Endothelial cell of umbilical vein (primary cell): ENCODE measurements around the gene MTCL1. TPM values are rescaled to one million over a fixed set of nuclear protein-coding genes. Genes with fewer than 3 reads are reported as not detected.

Experiments
- BruUV-seq: library from RNA; stranded (reverse); fragments of 400-500 nt; replicated peaks from 2 replicates; lab custom pipeline; 2021; lab: Mats Ljungman, UMichigan
- CTCF ChIA-PET: fragments of 300-600, 350-600 bp; sonication (Branson Sonifier 250); formaldehyde crosslinking; loops from one replicate; lab custom pipeline; 2021; ENCODE audit warnings: antibody characterized with exemption, inconsistent platforms; lab: Charles Lee
- POLR2A ChIA-PET: fragments of 300-600, 350-600 bp; sonication (Branson Sonifier 250); formaldehyde crosslinking; loops from one replicate; lab custom pipeline; 2021; ENCODE audit warnings: antibody characterized with exemption, inconsistent platforms; lab: Charles Lee
- DNase-seq: peaks from one replicate; pipeline ENCODE4 v3.0.0-alpha.2; 2011; ENCODE audit warnings: low read depth, low spot score
- FAIRE-seq: peaks from 2 replicates; lab custom pipeline; 2011; peaks lifted over from hg19 to GRCh38; lab: Jason Lieb, UNC
- H2AFZ ChIP-seq: 2 replicates; pipeline ENCODE4 v1.6.0; 2012; ENCODE audit warnings: low read depth, low read length, control low read depth, inconsistent platforms
- H3K27ac ChIP-seq: 2 replicates; pipeline ENCODE4 v1.5.1; 2011; ENCODE audit warnings: low read depth, mild to moderate bottlenecking, control low read depth, low read length, moderate library complexity; ENCODE audit not compliant: insufficient read depth
- H3K27me3 ChIP-seq, 2 experiments: 2 replicates each; pipeline versions ENCODE4 v1.6.0 to v1.6.1; 2011; ENCODE audit warnings: low read length in 2 of 2, mixed read lengths in 1 of 2; ENCODE audit not compliant: control insufficient read depth in 2 of 2, insufficient read depth in 2 of 2
- H3K36me3 ChIP-seq, 2 experiments: 2 replicates in 1 of 2; 3 replicates in 1 of 2; pipeline ENCODE4 v1.5.1; 2011; ENCODE audit warnings: low read length in 2 of 2, mild to moderate bottlenecking in 1 of 2, moderate library complexity in 1 of 2; ENCODE audit not compliant: control insufficient read depth in 2 of 2, insufficient read depth in 2 of 2; ENCODE audit errors: extremely low read depth in 1 of 2
- H3K4me1 ChIP-seq: 3 replicates; pipeline ENCODE4 v1.5.1; 2011; ENCODE audit warnings: mild to moderate bottlenecking, low read length; ENCODE audit not compliant: control insufficient read depth, insufficient read depth; ENCODE audit errors: extremely low read depth
- H3K4me2 ChIP-seq: 2 replicates; pipeline ENCODE4 v1.6.1; 2011; ENCODE audit warnings: low read length, control low read depth, mixed read lengths; ENCODE audit not compliant: insufficient read depth
- H3K4me3 ChIP-seq, 3 experiments: fragments of 200-600 bp in 1 of 3; sonication (generic), shearing (Covaris generic) in 1 of 3; replicated peaks in 1 of 3; 2 replicates each; pipeline ENCODE4 v1.5.1; 2011 to 2016; ENCODE audit warnings: control low read depth in 3 of 3, low read length in 3 of 3, mild to moderate bottlenecking in 2 of 3, inconsistent platforms in 1 of 3, low read depth in 1 of 3, moderate library complexity in 1 of 3; ENCODE audit not compliant: insufficient read depth in 1 of 3
- H3K79me2 ChIP-seq: 2 replicates; pipeline ENCODE4 v1.6.0; 2012; ENCODE audit warnings: low read length, inconsistent platforms; ENCODE audit not compliant: control insufficient read depth, insufficient read depth
- H3K9ac ChIP-seq: replicated peaks from 2 replicates; pipeline ENCODE3; 2011; ENCODE audit warnings: low read length, control low read depth; ENCODE audit not compliant: insufficient read depth; ENCODE audit errors: extremely low read depth
- H3K9me1 ChIP-seq: replicated peaks from 3 replicates; pipeline ENCODE4 v1.6.0; 2011; ENCODE audit warnings: mild to moderate bottlenecking, low read length; ENCODE audit not compliant: control insufficient read depth, insufficient read depth; ENCODE audit errors: extremely low read depth
- H3K9me3 ChIP-seq: replicated peaks from 2 replicates; pipeline ENCODE4 v1.5.1; 2012; ENCODE audit warnings: low read length, inconsistent platforms; ENCODE audit not compliant: control insufficient read depth, insufficient read depth
- H4K20me1 ChIP-seq: replicated peaks from 2 replicates; pipeline ENCODE3; 2011; ENCODE audit warnings: mild to moderate bottlenecking, low read length; ENCODE audit not compliant: control insufficient read depth, insufficient read depth; ENCODE audit errors: extremely low read depth
- CTCF ChIP-seq, 2 donors: IDR thresholded peaks; 1 replicate in 1 of 2; 2 replicates in 1 of 2; pipeline ENCODE4 v1.5.1; 2011; ENCODE audit warnings: low read length in 2 of 2, mild to moderate bottlenecking in 2 of 2, moderate library complexity in 2 of 2, control low read depth in 1 of 2, inconsistent platforms in 1 of 2, low read depth in 1 of 2; ENCODE audit not compliant: insufficient read depth in 1 of 2; ENCODE audit errors: extremely low read depth in 1 of 2
- EZH2 ChIP-seq: IDR thresholded peaks from 2 replicates; pipeline ENCODE4 v1.6.1; 2012; ENCODE audit warnings: borderline replicate concordance, low read depth, mild to moderate bottlenecking, moderate library complexity, low read length, inconsistent platforms; ENCODE audit not compliant: severe bottlenecking
- FOS ChIP-seq: IDR thresholded peaks from 2 replicates; pipeline ENCODE4 v1.6.1; 2011; ENCODE audit warnings: mild to moderate bottlenecking, low read length, moderate library complexity, borderline replicate concordance; ENCODE audit not compliant: insufficient read depth
- GATA2 ChIP-seq: IDR thresholded peaks from 2 replicates; pipeline ENCODE4 v1.7.0; 2011; ENCODE audit warnings: low read depth, mild to moderate bottlenecking, moderate library complexity, mixed read lengths, low read length; ENCODE audit not compliant: insufficient read length, insufficient read depth
- JUN ChIP-seq: IDR thresholded peaks from 2 replicates; pipeline ENCODE4 v1.6.1; 2011; ENCODE audit warnings: borderline replicate concordance, low read depth; ENCODE audit not compliant: insufficient read length, insufficient read depth
- MYC ChIP-seq: IDR thresholded peaks from one replicate; pipeline ENCODE4 v1.6.1; 2011; ENCODE audit warnings: mild to moderate bottlenecking, low read depth, low read length
- POLR2A ChIP-seq: IDR thresholded peaks from 2 replicates; pipeline ENCODE4 v1.6.1; 2012; ENCODE audit warnings: low read depth, mild to moderate bottlenecking, control low read depth, low read length
- POLR2AphosphoS5 ChIP-seq: IDR thresholded peaks from 2 replicates; pipeline ENCODE4 v1.6.1; 2012; ENCODE audit warnings: low read depth, mild to moderate bottlenecking, control low read depth, low read length, moderate library complexity; ENCODE audit not compliant: insufficient read depth
- dilution Hi-C: fragments of 300-500 bp; cut with MboI; formaldehyde crosslinking; loops from one replicate; pipeline ENCODE4 v1.15.0; 2019; ENCODE audit warnings: low sequenced_read_pairs; ENCODE audit not compliant: extremely low pct_ligation_motif_present
- intact Hi-C: fragments of 100-400 bp; cut with micrococcal nuclease; formaldehyde crosslinking; loops from one replicate; pipeline ENCODE4 v1.10.0; 2022
- polyA plus RNA-seq, 4 experiments: library from polyadenylated mRNA; depleted of rRNA in 3 of 4; stranded (reverse) in 3 of 4; unstranded in 1 of 4; fragments of >200 nt; gene quantifications; 2 replicates each; pipeline versions ENCODE4 v1.2.1 to v1.2.3, GENCODE V29; 2011 to 2012; ENCODE audit warnings: missing spikeins in 1 of 4
- total RNA-seq: library from RNA; stranded (reverse); gene quantifications from 2 replicates; pipeline ENCODE4 v1.2.3, GENCODE V29; 2021
- TF ChIP-seq, protein P1 (sequence below): IDR thresholded peaks from 2 replicates; pipeline ENCODE4 v1.6.1; 2011; ENCODE audit not compliant: insufficient read depth, insufficient read length

Gene MTCL1
- total and polyA plus RNA-seq, 2 donors (not counting 3 experiments of a cell fraction or from before 2014, with no cell fraction given), result 11.9 to 75.7 TPM

DNA sequence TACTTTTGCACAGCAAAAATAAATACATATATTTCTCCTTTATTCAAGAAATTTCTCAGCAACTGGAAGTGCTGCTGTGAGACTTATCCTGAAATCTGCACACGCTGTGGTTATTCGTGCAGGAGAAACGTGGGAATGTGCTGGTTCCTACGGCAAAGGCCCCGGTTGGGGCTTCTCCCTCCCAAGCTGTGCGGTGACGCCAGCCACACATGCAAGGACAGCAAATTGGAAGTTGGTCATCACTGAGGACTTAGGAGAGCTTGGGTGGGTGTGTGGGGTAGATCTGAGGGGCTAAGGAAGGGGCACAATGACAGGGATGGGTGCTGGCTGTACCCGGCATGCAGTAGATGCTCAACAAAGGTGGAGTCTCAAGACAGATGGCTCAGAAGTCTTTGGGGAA lies 16.5 kb upstream of the MTCL1 start:
- POLR2A ChIA-PET, result no interaction called here
- Histone ChIP-seq H3K27ac (no peak overlapping the region), H3K36me3 (no peaks in the 10 kb centered on the region), H3K9ac (no peak overlapping the region), H3K27me3 (peaks cover 0 to 3% of the 10 kb centered on the region in 2 experiments), H3K4me1 (no peaks in the 10 kb centered on the region), H4K20me1 (no peaks in the 10 kb centered on the region), H3K9me1 (no peaks in the 10 kb centered on the region), H3K4me2 (no peak overlapping the region), H3K4me3 (no peak overlapping the region), H3K79me2 (no peaks in the 10 kb centered on the region), H3K9me3 (no peaks in the 10 kb centered on the region), H2AFZ (no peak overlapping the region)
- TF ChIP-seq MYC (no peak), POLR2AphosphoS5 (no peak), CTCF (IDR thresholded peaks at IDR 0.05; ENCODE audit: extremely low read depth in 1 of 2, insufficient read depth in 1 of 2, low read depth in 1 of 2, low read length in 2 of 2) (no peak), FOS (no peak), EZH2 (no peak), GATA2 (no peak), POLR2A (no peak), JUN (no peak)
- TF ChIP-seq, protein P1, sequence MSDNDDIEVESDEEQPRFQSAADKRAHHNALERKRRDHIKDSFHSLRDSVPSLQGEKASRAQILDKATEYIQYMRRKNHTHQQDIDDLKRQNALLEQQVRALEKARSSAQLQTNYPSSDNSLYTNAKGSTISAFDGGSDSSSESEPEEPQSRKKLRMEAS, result no peak
- CTCF ChIA-PET, result interaction anchor here (1.2 kb wide), 1 partner anchor 10 kb away, joined by 3 read pairs; no protein-coding TSS in a partner anchor
- no TSS peak for BruUV-seq
- DNase-seq, result no peak
- intact Hi-C loops, result no loop called here
- dilution Hi-C loops, result no loop called here
- FAIRE-seq, result no peak
